ENCODE measurements around the gene MTHFS. TPM values are rescaled to one million over a fixed set of nuclear protein-coding genes. Genes with fewer than 3 reads are reported as not detected.

The MTHFS gene
- total and polyA plus RNA-seq, 8 donors: 20.6 to 40.1 (median 24.7) TPM

DNA sequence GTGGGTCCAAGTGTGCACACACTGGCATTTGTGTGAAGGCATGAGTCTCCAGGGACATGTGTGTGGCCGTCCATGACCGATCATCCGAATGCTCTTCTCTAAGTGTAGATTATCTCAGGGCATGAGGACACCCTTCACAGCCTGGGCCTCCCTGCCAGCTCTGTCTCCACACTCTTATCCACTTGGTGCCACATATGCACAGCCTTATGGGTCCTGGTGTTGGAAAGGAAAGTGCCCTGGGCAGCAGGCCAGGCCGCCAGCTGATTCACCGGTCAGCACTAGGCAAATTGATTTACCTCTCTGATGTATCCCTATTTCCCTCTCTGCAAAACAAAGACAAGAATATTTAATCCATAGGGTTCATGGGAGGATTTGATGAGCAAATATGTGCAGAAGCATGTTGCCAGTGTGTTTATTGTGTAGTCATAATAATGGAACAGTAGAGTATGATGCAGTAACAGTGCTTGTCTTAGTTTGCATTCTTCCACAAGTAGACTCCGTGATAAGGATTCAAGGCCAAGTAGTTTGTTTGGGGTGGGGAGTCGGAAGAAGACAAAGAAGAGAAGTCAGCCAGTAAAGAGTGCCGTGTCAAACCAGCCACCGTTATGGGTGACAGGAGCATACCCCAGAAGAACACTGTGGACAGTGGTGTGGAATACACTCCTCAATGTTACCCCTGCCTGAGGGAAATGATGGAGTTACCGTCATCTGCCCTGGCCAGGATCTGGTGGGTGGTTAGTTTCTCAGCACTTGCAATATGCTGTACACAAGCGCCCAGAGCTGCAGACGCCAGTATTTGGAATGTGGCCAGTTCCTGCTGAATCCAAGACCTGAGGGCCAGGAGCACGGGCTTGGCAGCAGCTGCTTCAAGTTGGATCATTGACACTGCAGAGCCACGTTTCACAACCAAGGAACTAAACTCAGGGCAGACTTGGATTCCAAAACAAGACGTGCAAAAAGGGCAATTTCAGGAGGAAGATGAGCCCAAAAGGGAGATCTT is 85.1 kb downstream of the MTHFS start:
- Histone ChIP-seq H3K4me3 (no peak overlapping the region), H3K27me3 (no peaks in the 10 kb centered on the region), H3K4me1 (no peaks in the 10 kb centered on the region), H3K9me3 (no peaks in the 10 kb centered on the region), H3K27ac (no peak overlapping the region), H3K36me3 (no peaks in the 10 kb centered on the region)
- ATAC-seq (peak; percentile 84), DNase-seq (peak; percentile 34 to 79 (median 68))
- TF ChIP-seq, protein P1, sequence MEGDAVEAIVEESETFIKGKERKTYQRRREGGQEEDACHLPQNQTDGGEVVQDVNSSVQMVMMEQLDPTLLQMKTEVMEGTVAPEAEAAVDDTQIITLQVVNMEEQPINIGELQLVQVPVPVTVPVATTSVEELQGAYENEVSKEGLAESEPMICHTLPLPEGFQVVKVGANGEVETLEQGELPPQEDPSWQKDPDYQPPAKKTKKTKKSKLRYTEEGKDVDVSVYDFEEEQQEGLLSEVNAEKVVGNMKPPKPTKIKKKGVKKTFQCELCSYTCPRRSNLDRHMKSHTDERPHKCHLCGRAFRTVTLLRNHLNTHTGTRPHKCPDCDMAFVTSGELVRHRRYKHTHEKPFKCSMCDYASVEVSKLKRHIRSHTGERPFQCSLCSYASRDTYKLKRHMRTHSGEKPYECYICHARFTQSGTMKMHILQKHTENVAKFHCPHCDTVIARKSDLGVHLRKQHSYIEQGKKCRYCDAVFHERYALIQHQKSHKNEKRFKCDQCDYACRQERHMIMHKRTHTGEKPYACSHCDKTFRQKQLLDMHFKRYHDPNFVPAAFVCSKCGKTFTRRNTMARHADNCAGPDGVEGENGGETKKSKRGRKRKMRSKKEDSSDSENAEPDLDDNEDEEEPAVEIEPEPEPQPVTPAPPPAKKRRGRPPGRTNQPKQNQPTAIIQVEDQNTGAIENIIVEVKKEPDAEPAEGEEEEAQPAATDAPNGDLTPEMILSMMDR (IDR thresholded peaks at IDR 0.05): no peak
- intact Hi-C loops (cut with DNase I): no loop called here

DNA sequence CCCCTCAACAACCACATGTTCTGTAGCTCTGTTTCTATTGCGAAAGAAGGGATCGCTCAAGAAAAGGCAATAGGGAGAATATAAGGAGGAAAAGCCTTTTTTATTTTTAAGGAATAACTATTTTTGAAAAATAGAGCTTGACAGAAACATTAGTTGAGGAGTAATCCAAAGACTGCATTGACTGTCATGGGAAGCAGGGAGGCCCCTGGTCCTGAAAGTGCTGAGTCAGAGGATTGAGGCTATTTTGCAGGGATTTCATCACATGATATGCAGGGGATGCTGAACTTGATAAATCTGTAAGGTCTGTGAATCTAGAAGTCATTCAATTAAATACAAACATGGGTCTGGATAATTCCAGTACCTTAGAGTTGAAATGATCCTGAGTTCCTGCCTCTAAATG is 92.0 kb downstream of the MTHFS start:
- no peak for ATAC-seq

DNA sequence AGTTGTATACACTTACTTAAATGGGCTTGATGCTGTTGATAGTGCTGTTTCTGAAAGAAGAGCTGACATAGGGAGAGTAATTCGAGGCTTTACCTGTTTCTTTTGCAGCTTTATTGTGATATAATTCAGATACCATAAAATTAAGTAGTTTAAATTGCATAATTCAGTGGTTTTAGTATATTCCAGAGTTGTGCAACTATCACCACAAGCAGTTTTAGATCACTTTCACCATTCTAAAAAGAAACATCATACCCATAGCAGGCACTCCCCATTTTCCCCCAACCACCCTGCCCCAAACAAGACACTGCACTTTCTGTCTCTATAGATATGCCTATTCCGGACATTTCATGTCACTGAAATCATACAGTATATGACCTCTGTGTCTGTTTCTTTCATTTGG is 98.5 kb downstream of the MTHFS start:
- no peak for DNase-seq
- TF ChIP-seq, protein P1 (IDR thresholded peaks at IDR 0.05): no peak
- Histone ChIP-seq H3K27me3 (no peaks in the 10 kb centered on the region), H3K36me3 (no peaks in the 10 kb centered on the region), H3K4me1 (no peaks in the 10 kb centered on the region), H3K9me3 (no peaks in the 10 kb centered on the region), H3K4me3 (no peak overlapping the region), H3K27ac (no peak overlapping the region)
- ATAC-seq: no peak
- intact Hi-C loops (cut with DNase I): no loop called here

More for the DNA sequence above, 92.0 kb downstream of the MTHFS start:
- no peak for DNase-seq
- no peaks in the 10 kb centered on the region for H3K9me3 ChIP-seq
- TF ChIP-seq, protein P1 (IDR thresholded peaks at IDR 0.05): no peak
- H3K4me1 ChIP-seq: no peaks in the 10 kb centered on the region
- no peak overlapping the region for H3K4me3 ChIP-seq
- no peaks in the 10 kb centered on the region for H3K27me3 ChIP-seq
- intact Hi-C loops (cut with DNase I): no loop called here
- H3K27ac ChIP-seq: no peak overlapping the region
- H3K36me3 ChIP-seq: no peaks in the 10 kb centered on the region

Other genes with a start within 250 kb of the MTHFS start
- gene BCL2A1, start 74.2 kb upstream of the MTHFS start, total RNA-seq: 10 to 100 TPM; 28.7 to 99.2 TPM
- gene BCL2A1, start 74.2 kb upstream of the MTHFS start, polyA plus RNA-seq (ENCODE audit: insufficient read length in 6 of 6): under 1 TPM; 0.24 to 0.93 (median 0.66) TPM
- 10 to 100 TPM; 71.0 to 78.4 TPM for gene ZFAND6, start 162.7 kb upstream of the MTHFS start, total RNA-seq
- 100 to 1,000 TPM; 113 to 137 (median 121) TPM for gene ZFAND6, start 162.7 kb upstream of the MTHFS start, polyA plus RNA-seq (ENCODE audit: insufficient read length in 6 of 6)

All from left lung (tissue), 10 donors.